Cardiac muscle cell (in vitro differentiated cells and primary cell): ENCODE measurements around the gene SLC24A3. TPM values are rescaled to one million over a fixed set of nuclear protein-coding genes. Genes with fewer than 3 reads are reported as not detected.

Source experiments
- DNase-seq, 2 donors: peaks; one replicate each; pipeline versions ENCODE4 v3.0.0 to v3.0.0-alpha.2; 2010 to 2017; ENCODE audit warnings: low read depth in 1 of 2, low spot score in 1 of 2
- H3K27ac ChIP-seq: fragments of 200-600 bp; sonication (generic); 2 replicates; pipeline ENCODE4 v1.5.1; 2016
- H3K27me3 ChIP-seq: fragments of 200-600 bp; sonication (generic); 2 replicates; pipeline ENCODE4 v1.6.0; 2016; ENCODE audit warnings: control low read depth
- H3K36me3 ChIP-seq: fragments of 200-600 bp; sonication (generic); 2 replicates; pipeline ENCODE4 v1.5.1; 2016; ENCODE audit warnings: control low read depth
- H3K4me1 ChIP-seq: fragments of 200-600 bp; sonication (generic); 2 replicates; pipeline ENCODE4 v1.8.1; 2017; ENCODE audit warnings: low read depth, mild to moderate bottlenecking, mixed run types
- H3K4me3 ChIP-seq: fragments of 200-600 bp; sonication (generic); 2 replicates; pipeline ENCODE4 v1.5.1; 2016; ENCODE audit warnings: mild to moderate bottlenecking
- H3K9me3 ChIP-seq: fragments of 200-600 bp; sonication (generic); 2 replicates; pipeline ENCODE4 v1.5.1; 2017; ENCODE audit warnings: low read depth, mild to moderate bottlenecking, control low read depth
- CTCF ChIP-seq: IDR thresholded peaks from 2 replicates; pipeline ENCODE4 v1.5.1; 2012; ENCODE audit warnings: low read depth, mild to moderate bottlenecking, low read length
- polyA plus RNA-seq: library from polyadenylated mRNA; unstranded; fragments of >200 nt; fragmentation: Nextera tagmentation; extraction: Ambion mirVana; gene quantifications from 2 replicates; pipeline ENCODE4 v1.2.1, GENCODE V29; 2016
- total RNA-seq: library from RNA; depleted of rRNA; stranded (reverse); fragments of >200 nt; gene quantifications from 2 replicates; pipeline ENCODE4 v1.2.3, GENCODE V29; 2016

Gene SLC24A3
- total and polyA plus RNA-seq, 2 experiments from 2014 or later: 1.6 to 1.7 TPM

DNA sequence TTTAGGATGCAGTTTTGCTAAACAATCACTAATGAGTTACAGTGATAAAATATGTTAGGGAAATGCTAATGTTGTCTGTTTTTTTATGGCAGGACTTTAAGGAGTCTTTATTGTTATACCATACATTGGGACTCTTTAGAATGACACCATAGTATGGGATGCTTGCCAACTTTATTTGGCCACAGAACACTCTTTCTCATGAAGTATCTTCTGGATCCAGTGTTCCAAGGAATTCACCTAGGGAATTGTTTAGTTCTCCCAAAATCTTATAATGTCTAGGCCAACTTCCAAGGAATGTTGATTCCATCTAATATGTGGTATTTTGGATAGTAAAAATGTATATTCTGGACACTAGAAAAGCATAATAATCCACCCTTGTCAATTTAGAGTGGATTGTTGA is 548.9 kb downstream of the SLC24A3 start:
- no peak for TF ChIP-seq CTCF
- H3K4me3 ChIP-seq: no peak overlapping the region
- no peaks in the 10 kb centered on the region for H3K36me3 ChIP-seq
- DNase-seq: no peak
- H3K27me3 ChIP-seq: no peaks in the 10 kb centered on the region
- H3K27ac ChIP-seq: peak overlapping the region; percentile 95
- peaks cover 50% of the 10 kb centered on the region for H3K4me1 ChIP-seq
- no peaks in the 10 kb centered on the region for H3K9me3 ChIP-seq

- peak in 1 of 2 donors; percentile 18 for DNase-seq
- TF ChIP-seq CTCF: no peak
- Histone ChIP-seq H3K27me3 (no peaks in the 10 kb centered on the region), H3K9me3 (no peaks in the 10 kb centered on the region), H3K36me3 (no peaks in the 10 kb centered on the region), H3K27ac (peak overlapping the region; percentile 36), H3K4me3 (no peak overlapping the region), H3K4me1 (peaks cover 49% of the 10 kb centered on the region)
Measured at GRCh38 chr20:19761841-19762240, 549.4 kb downstream of the SLC24A3 start.

DNA sequence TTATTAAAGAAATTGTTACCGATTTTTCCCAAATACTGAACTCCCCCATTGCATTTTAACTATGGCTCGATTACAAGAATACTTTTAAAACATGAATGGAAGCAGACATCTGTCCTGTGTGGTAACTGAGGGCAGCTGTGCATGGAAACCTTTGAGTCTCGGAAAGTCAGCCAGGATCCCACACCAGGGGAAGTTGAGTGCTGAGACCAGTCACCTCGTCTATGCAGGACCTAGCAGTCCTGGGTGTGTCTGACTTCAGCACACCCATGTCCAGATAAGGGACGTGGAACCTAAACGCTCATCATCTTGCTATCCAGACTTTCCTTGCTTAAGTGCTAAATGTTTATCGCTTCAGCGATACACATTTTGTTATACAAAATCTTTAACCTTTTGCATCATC is 551.8 kb downstream of the SLC24A3 start:
- no peak for TF ChIP-seq CTCF
- Histone ChIP-seq H3K9me3 (no peaks in the 10 kb centered on the region), H3K4me3 (no peak overlapping the region), H3K27ac (no peak overlapping the region), H3K27me3 (no peaks in the 10 kb centered on the region), H3K4me1 (peaks cover 51% of the 10 kb centered on the region), H3K36me3 (no peaks in the 10 kb centered on the region)
- no peak for DNase-seq

DNA sequence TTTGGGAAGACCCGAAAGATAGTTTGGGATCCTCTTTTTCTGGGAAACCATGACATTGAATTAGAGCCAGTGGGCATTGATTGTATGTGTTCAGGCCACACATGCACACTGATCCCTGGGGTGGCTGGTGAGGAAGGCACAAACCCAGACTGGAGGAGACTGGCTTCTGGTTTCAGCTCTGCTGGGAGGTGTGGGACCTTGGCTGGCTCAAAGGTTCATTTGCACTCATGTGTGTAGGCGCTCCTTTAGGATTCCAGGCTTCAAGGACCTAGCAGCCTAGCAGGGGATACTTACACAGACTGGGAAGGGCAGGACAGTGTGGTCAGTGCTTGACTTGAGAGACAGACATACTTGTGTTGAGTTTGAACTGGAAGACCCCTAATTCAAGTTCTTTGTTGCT is 552.8 kb downstream of the SLC24A3 start:
- no peak for TF ChIP-seq CTCF
- H3K27ac ChIP-seq: no peak overlapping the region
- H3K36me3 ChIP-seq: no peaks in the 10 kb centered on the region
- no peaks in the 10 kb centered on the region for H3K27me3 ChIP-seq
- peaks cover 48% of the 10 kb centered on the region for H3K4me1 ChIP-seq
- H3K9me3 ChIP-seq: no peaks in the 10 kb centered on the region
- no peak overlapping the region for H3K4me3 ChIP-seq
- DNase-seq: no peak

DNA sequence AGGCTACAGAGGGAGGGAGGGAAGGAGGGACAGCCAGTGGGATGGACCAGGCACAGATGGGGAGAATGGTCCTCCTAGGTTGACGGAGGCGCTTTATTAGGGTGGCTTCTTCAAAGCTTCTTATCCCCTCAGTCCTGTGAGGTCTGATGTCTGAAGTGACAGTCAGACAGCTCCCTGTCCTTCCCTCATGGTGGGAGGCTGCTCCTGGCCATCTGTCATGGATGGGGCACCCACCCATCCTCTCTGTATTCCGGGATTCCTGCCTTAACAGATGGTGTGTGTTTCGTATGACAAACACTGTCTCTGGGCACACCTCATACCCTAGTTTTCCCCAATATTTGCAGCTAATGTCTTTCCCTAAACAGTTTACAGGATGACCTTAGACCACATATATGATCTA is 553.5 kb downstream of the SLC24A3 start:
- no peak overlapping the region for H3K27ac ChIP-seq
- no peak for DNase-seq
- H3K36me3 ChIP-seq: no peaks in the 10 kb centered on the region
- no peaks in the 10 kb centered on the region for H3K9me3 ChIP-seq
- no peak for TF ChIP-seq CTCF
- H3K4me1 ChIP-seq: peaks cover 42% of the 10 kb centered on the region
- H3K4me3 ChIP-seq: no peak overlapping the region
- no peaks in the 10 kb centered on the region for H3K27me3 ChIP-seq

GRCh38 chr20:19767070-19767469 is 554.6 kb downstream of the SLC24A3 start:
- no peak for DNase-seq
- Histone ChIP-seq H3K4me3 (no peak overlapping the region), H3K9me3 (no peaks in the 10 kb centered on the region), H3K27ac (peak overlapping the region; percentile 22), H3K4me1 (peaks cover 30% of the 10 kb centered on the region), H3K27me3 (no peaks in the 10 kb centered on the region), H3K36me3 (no peaks in the 10 kb centered on the region)
- no peak for TF ChIP-seq CTCF
